ENCODE results near the gene AIFM1. TPM values are rescaled to one million over a fixed set of nuclear protein-coding genes. Genes with fewer than 3 reads are reported as not detected.

AIFM1 gene
- polyA plus RNA-seq, 1 of the 3 experiments (the other 2 are of a cell fraction) = 49.8 TPM

DNA sequence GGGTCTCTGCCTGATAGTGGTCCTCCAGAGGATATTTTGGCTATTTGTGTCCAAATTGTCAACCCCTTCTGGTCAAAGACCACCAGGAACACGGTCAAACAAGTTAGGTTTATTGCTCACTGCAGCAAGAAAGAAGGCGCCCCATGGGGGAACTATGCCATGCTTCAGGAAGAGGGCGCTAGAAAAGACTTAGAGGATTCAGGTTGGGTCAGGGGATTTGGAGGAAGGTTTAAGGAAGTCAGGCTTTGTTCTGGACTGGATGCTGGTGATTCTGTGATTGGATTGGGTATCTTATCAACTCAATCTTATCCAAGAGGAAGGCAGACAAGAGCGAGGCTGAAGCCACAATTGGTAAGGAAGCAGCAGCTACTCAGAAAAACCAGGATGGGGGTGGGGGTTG is 41.1 kb downstream of the AIFM1 start:
- Histone ChIP-seq H3K36me3 (replicated peaks in 1 of 2; ENCODE audit: control insufficient read depth in 1 of 2, insufficient read depth in 2 of 2, low read length in 1 of 2) (peaks cover 18 to 19% of the 10 kb centered on the region in 2 experiments), H3F3A (replicated peaks; ENCODE audit: insufficient read depth) (peaks cover 3% of the 10 kb centered on the region), H3K4me2 (no peak overlapping the region), H3K27me3 (ENCODE audit: insufficient read depth) (no peaks in the 10 kb centered on the region; the same call in 1 of the 2 replicates), H3K9me3 (no peaks in the 10 kb centered on the region), H3K9me2 (no peaks in the 10 kb centered on the region), H3K79me2 (ENCODE audit: insufficient read depth) (no peaks in the 10 kb centered on the region), H4K20me1 (ENCODE audit: insufficient read depth) (no peaks in the 10 kb centered on the region), H3K27ac (ENCODE audit: low read depth in 2 of 2, low read length in 1 of 2) (peak overlapping the region in 1 of 2 experiments; percentile 83; a peak in 2 of 4 replicates), H3K4me3 (ENCODE audit: low read depth in 2 of 2, low read length in 1 of 2) (no peak overlapping the region; a peak in 1 of 4 replicates), H3K9ac (no peak overlapping the region), H2AFZ (ENCODE audit: low read depth) (no peak overlapping the region), H3K4me1 (ENCODE audit: control insufficient read depth in 1 of 2, insufficient read depth in 2 of 2, low read depth in 1 of 2, low read length in 1 of 2) (peaks cover 4 to 19% of the 10 kb centered on the region in 2 experiments; a peak in 2 of 4 replicates)
- POLR2A ChIA-PET = interaction anchor here (1.2 kb wide), 1 partner anchor 47 kb away, joined by 6 read pairs; the partner anchor contains the start of gene RAB33A
- DNase-seq = no peak
- TF ChIP-seq TEAD4 (IDR thresholded peaks at IDR 0.05; ENCODE audit: borderline replicate concordance, insufficient read depth) (no peak), GATA2 (CRISPR knock-in tag; IDR thresholded peaks at IDR 0.05) (peak; percentile 13; the same call in 1 of the 2 replicates)
- CTCF ChIA-PET = no interaction called here
- 77% methylated on average over 4 of the region's 4 CpGs for WGBS (ENCODE audit: low lambda C conversion rate)

GRCh38 chrX:130121505-130121800 is 44.2 kb downstream of the AIFM1 start:
- H3K79me2 ChIP-seq (ENCODE audit: insufficient read depth) = no peaks in the 10 kb centered on the region
- H3F3A ChIP-seq (replicated peaks; ENCODE audit: insufficient read depth) = peaks cover 3% of the 10 kb centered on the region
- H3K4me3 ChIP-seq (ENCODE audit: low read depth in 2 of 2, low read length in 1 of 2) = no peak overlapping the region; a peak in 1 of 4 replicates
- DNase-seq = no peak
- peak overlapping the region; percentile 81; the same call in 1 of the 2 replicates for H2AFZ ChIP-seq (ENCODE audit: low read depth)
- H3K4me1 ChIP-seq (ENCODE audit: control insufficient read depth in 1 of 2, insufficient read depth in 2 of 2, low read depth in 1 of 2, low read length in 1 of 2) = peaks cover 9 to 29% of the 10 kb centered on the region in 2 experiments; a peak in 3 of 4 replicates
- ChIA-PET CTCF (interaction anchor here (0.8 to 3.0 kb wide), 7 partner anchors 11 to 41 kb away, joined by 3 to 26 read pairs (median 4); partner anchors contain the start of gene ELF4), POLR2A (no interaction called here)
- no peak overlapping the region; the same call in 1 of the 2 replicates for H3K9ac ChIP-seq
- H3K27me3 ChIP-seq (ENCODE audit: insufficient read depth) = no peaks in the 10 kb centered on the region; the same call in 1 of the 2 replicates
- H3K36me3 ChIP-seq (replicated peaks in 1 of 2; ENCODE audit: control insufficient read depth in 1 of 2, insufficient read depth in 2 of 2, low read length in 1 of 2) = peaks cover 4 to 5% of the 10 kb centered on the region in 2 experiments
- H4K20me1 ChIP-seq (ENCODE audit: insufficient read depth) = no peaks in the 10 kb centered on the region
- peak overlapping the region in 1 of 2 experiments; percentile 39; a peak in 1 of 4 replicates for H3K27ac ChIP-seq (ENCODE audit: low read depth in 2 of 2, low read length in 1 of 2)
- H3K4me2 ChIP-seq = peak overlapping the region; percentile 80; the same call in 1 of the 2 replicates
- no peaks in the 10 kb centered on the region for H3K9me3 ChIP-seq
- no peaks in the 10 kb centered on the region for H3K9me2 ChIP-seq
- 66% methylated on average over 5 of the region's 13 CpGs for WGBS (ENCODE audit: low lambda C conversion rate)
- TF ChIP-seq ELF1 (IDR thresholded peaks at IDR 0.05) = no peak
- TF ChIP-seq YY1 (IDR thresholded peaks at IDR 0.05; ENCODE audit: low read depth) = no peak
- no peak for TF ChIP-seq MEF2A (IDR thresholded peaks at IDR 0.05; ENCODE audit: borderline replicate concordance, low read depth)
- no peak for TF ChIP-seq EZH2phosphoT487 (IDR thresholded peaks at IDR 0.05; ENCODE audit: borderline replicate concordance, low read depth)
- TF ChIP-seq TCF12 (IDR thresholded peaks at IDR 0.05) = no peak
- no peak for TF ChIP-seq SIN3A (IDR thresholded peaks at IDR 0.05; ENCODE audit: borderline replicate concordance, low read depth, low read length)
- no peak for TF ChIP-seq RCOR1 (IDR thresholded peaks at IDR 0.05; ENCODE audit: low read length)
- TF ChIP-seq MXI1 (IDR thresholded peaks at IDR 0.05; ENCODE audit: low read depth, low read length) = no peak
- no peak for TF ChIP-seq NFIC (IDR thresholded peaks at IDR 0.05; ENCODE audit: borderline replicate concordance)
- no peak for TF ChIP-seq GATA2 (CRISPR knock-in tag; IDR thresholded peaks at IDR 0.05)
- TF ChIP-seq ZBTB33 (IDR thresholded peaks at IDR 0.05; ENCODE audit: borderline replicate concordance, low read depth) = no peak
- TF ChIP-seq GABPA (IDR thresholded peaks at IDR 0.05; ENCODE audit: low read depth) = no peak
- no peak for TF ChIP-seq EP300 (IDR thresholded peaks at IDR 0.05; ENCODE audit: borderline replicate concordance in 1 of 2, low read depth in 1 of 2, low read length in 1 of 2)
- no peak for TF ChIP-seq MAX (IDR thresholded peaks at IDR 0.05; ENCODE audit: low read depth)
- TF ChIP-seq CHD2 (IDR thresholded peaks at IDR 0.05; ENCODE audit: low read length, partially characterized antibody) = no peak
- no peak for TF ChIP-seq SMC3 (IDR thresholded peaks at IDR 0.05; ENCODE audit: low read depth, low read length)
- no peak for TF ChIP-seq USF2 (IDR thresholded peaks at IDR 0.05; ENCODE audit: borderline replicate concordance, low read depth, low read length)
- no peak for TF ChIP-seq PBX3 (IDR thresholded peaks at IDR 0.05)
- TF ChIP-seq TAF1 (IDR thresholded peaks at IDR 0.05; ENCODE audit: borderline replicate concordance, low read depth, low read length) = no peak
- no peak for TF ChIP-seq CTCF (IDR thresholded peaks at IDR 0.05)
